Caco-2 (cell line): Measurements from ENCODE around the gene ZNF678. TPM values are rescaled to one million over a fixed set of nuclear protein-coding genes. Genes with fewer than 3 reads are reported as not detected.

Source experiments
- Bru-seq: library from RNA; stranded (reverse); fragments of 400-500 nt; gene quantifications from one replicate; lab custom pipeline; 2021; lab: Mats Ljungman, UMichigan
- BruChase-seq, 2 experiments: library from RNA; stranded (reverse); fragments of 400-500 nt; gene quantifications; one replicate each; lab custom pipeline; 2021; lab: Mats Ljungman, UMichigan
- BruUV-seq: library from RNA; stranded (reverse); fragments of 400-500 nt; replicated peaks from 2 replicates; lab custom pipeline; 2021; lab: Mats Ljungman, UMichigan
- CTCF ChIA-PET: fragments of 300-600 bp; sonication (Branson Sonifier 250); formaldehyde crosslinking; loops from one replicate; lab custom pipeline; 2022; ENCODE audit warnings: antibody characterized with exemption; lab: Charles Lee
- POLR2A ChIA-PET: fragments of 300-600 bp; sonication (Branson Sonifier 250); formaldehyde crosslinking; loops from one replicate; lab custom pipeline; 2022; ENCODE audit warnings: antibody characterized with exemption; lab: Charles Lee
- DNase-seq, 2 experiments: peaks; one replicate each; pipeline versions ENCODE4 v3.0.0 to v3.0.0-alpha.2; 2020 to 2022
- H3K27me3 ChIP-seq: replicated peaks from 2 replicates; pipeline ENCODE4 v1.6.0; 2011; ENCODE audit warnings: low read length; ENCODE audit not compliant: control insufficient read depth, insufficient read depth
- H3K36me3 ChIP-seq: 2 replicates; pipeline ENCODE4 v1.5.1; 2011; ENCODE audit warnings: low read length; ENCODE audit not compliant: control insufficient read depth, insufficient read depth
- H3K4me1 ChIP-seq: fragments of 250-450 bp; sonication (Bioruptor Pico); 2 replicates; pipeline ENCODE4 v1.5.1; 2020; ENCODE audit warnings: mild to moderate bottlenecking
- H3K4me3 ChIP-seq: 2 replicates; pipeline ENCODE4 v1.5.1; 2011; ENCODE audit warnings: low read depth, mild to moderate bottlenecking, control low read depth, low read length
- H3K9me3 ChIP-seq: fragments of 250-450 bp; sonication (Bioruptor Pico); 2 replicates; pipeline ENCODE4 v1.5.1; 2020; ENCODE audit warnings: mild to moderate bottlenecking, moderate library complexity
- H3K27ac Mint-ChIP-seq: one replicate; pipeline ENCODE4 v1.8.0; 2022; ENCODE audit warnings: mixed read lengths; ENCODE audit not compliant: unreplicated experiment
- H3K27me3 Mint-ChIP-seq: one replicate; pipeline ENCODE4 v1.8.0; 2022; ENCODE audit warnings: mixed read lengths; ENCODE audit not compliant: insufficient read depth, unreplicated experiment
- H3K36me3 Mint-ChIP-seq: one replicate; pipeline ENCODE4 v1.8.0; 2022; ENCODE audit warnings: mild to moderate bottlenecking, mixed read lengths; ENCODE audit not compliant: insufficient read depth, unreplicated experiment
- H3K4me1 Mint-ChIP-seq: one replicate; pipeline ENCODE4 v1.8.0; 2022; ENCODE audit warnings: low read depth, mixed read lengths; ENCODE audit not compliant: unreplicated experiment
- H3K4me3 Mint-ChIP-seq: one replicate; pipeline ENCODE4 v1.8.0; 2022; ENCODE audit warnings: mild to moderate bottlenecking, moderate library complexity, mixed read lengths; ENCODE audit not compliant: unreplicated experiment
- H3K9me3 Mint-ChIP-seq: one replicate; pipeline ENCODE4 v1.8.0; 2022; ENCODE audit warnings: mixed read lengths; ENCODE audit not compliant: unreplicated experiment
- intact Hi-C: fragments of 100-400 bp; cut with micrococcal nuclease; formaldehyde crosslinking; loops from one replicate; pipeline ENCODE4 v1.10.0; 2022; ENCODE audit not compliant: unreplicated experiment
- long read RNA-seq: library from polyadenylated mRNA; stranded (forward); transcript quantifications from one replicate; pipeline ENCODE4 v2.0.0, GENCODE V29; 2022
- total RNA-seq: library from RNA; stranded (reverse); gene quantifications from 2 replicates; pipeline ENCODE4 v1.2.3, GENCODE V29; 2022
- TF ChIP-seq, protein P1 (sequence below), 2 experiments: fragments of 200-600 bp in 1 of 2; IDR thresholded peaks; 1 replicate in 1 of 2; 2 replicates in 1 of 2; pipeline versions ENCODE4 v1.5.1 to v1.8.0; 2011 to 2022; ENCODE audit warnings: antibody characterized with exemption in 1 of 2, control low read depth in 1 of 2, inconsistent platforms in 1 of 2, low read depth in 1 of 2, low read length in 1 of 2, mild to moderate bottlenecking in 1 of 2, moderate library complexity in 1 of 2; ENCODE audit not compliant: insufficient read depth in 1 of 2, severe bottlenecking in 1 of 2, unreplicated experiment in 1 of 2

Gene ZNF678
- total RNA-seq, result 10.5 and 10.7 TPM in 2 replicates
- Bru-seq, nascent RNA, result percentile 75 among the genes with signal in this experiment
- BruChase-seq, experiment 1, labeled RNA remaining after a 2-hour chase, result percentile 74 among the genes with signal in this experiment
- BruChase-seq, experiment 2, labeled RNA remaining after a 6-hour chase, result percentile 64 among the genes with signal in this experiment
- long read RNA-seq, full-length matches to known transcripts, result 3 of 5 reads
- long read RNA-seq, partial matches to known transcripts, result 0 of 5 reads
- long read RNA-seq, other reads (novel, unspliced or antisense), result 2 of 5 reads

DNA sequence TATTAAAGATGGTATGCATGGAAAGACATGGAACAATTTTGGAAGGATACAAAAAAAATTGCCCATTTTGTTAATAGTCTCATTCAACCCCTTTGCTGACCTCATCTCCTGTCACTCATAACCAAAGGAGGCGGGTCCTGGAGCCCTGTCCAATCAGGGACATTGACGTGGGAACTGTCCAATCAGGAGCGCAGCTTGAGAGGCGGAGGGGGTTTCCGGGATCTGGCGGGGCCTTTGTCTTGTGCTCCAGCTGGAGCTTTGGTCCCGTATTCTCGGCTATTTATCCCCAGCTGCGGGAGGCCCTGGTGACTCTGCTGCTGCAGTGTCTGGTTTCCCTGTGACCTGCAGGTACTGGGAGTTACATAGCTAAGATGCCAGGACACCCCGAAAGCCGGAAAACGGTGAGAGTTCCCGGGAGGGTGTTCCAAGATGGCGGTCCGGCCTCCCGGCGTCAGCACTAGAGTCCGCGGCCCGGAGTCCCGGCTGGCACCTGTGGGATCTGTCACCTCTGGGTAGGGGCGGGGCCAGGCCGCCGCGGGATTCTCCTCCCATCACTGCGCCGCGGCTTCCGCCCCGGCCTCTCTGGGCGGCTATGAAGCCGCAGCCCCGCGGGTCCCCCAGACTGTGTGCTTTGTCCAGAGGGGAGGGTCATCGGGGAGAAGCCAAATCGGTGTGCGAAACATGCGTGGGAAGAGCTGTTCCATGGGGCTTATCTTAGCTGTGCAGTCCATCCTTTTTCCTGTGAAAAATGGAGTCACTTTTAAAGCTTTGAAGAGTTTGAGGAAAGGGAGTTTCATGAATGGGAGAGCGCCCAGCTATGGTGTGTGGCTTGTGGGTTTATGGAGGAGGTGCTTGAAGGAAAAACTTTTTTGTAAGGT lies at the start of gene ZNF678:
Gene ZNF678 (plus strand): TSS at position 233 of the 878 bp plus-strand sequence. CDS start 87,436 bp downstream, outside the sequence.
- Histone ChIP-seq H3K36me3 (no peaks in the 10 kb centered on the region), H3K4me3 (peak within 1 kb of the TSS; percentile 81), H3K27me3 (no peaks in the 10 kb centered on the region), H3K9me3 (peaks cover 18% of the 10 kb centered on the region), H3K4me1 (no peaks in the 10 kb centered on the region; the same call in 1 of the 2 replicates)
- Mint-ChIP-seq H3K36me3 (peaks cover 26% of the 10 kb centered on the region), H3K9me3 (peaks cover 30% of the 10 kb centered on the region), H3K27ac (peak within 1 kb of the TSS; percentile 99), H3K4me1 (peaks cover 7% of the 10 kb centered on the region), H3K4me3 (peak within 1 kb of the TSS; percentile 99), H3K27me3 (no peaks in the 10 kb centered on the region)
- intact Hi-C loops, result no loop called here
- TF ChIP-seq, protein P1, sequence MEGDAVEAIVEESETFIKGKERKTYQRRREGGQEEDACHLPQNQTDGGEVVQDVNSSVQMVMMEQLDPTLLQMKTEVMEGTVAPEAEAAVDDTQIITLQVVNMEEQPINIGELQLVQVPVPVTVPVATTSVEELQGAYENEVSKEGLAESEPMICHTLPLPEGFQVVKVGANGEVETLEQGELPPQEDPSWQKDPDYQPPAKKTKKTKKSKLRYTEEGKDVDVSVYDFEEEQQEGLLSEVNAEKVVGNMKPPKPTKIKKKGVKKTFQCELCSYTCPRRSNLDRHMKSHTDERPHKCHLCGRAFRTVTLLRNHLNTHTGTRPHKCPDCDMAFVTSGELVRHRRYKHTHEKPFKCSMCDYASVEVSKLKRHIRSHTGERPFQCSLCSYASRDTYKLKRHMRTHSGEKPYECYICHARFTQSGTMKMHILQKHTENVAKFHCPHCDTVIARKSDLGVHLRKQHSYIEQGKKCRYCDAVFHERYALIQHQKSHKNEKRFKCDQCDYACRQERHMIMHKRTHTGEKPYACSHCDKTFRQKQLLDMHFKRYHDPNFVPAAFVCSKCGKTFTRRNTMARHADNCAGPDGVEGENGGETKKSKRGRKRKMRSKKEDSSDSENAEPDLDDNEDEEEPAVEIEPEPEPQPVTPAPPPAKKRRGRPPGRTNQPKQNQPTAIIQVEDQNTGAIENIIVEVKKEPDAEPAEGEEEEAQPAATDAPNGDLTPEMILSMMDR (IDR thresholded peaks at IDR 0.05; ENCODE audit: insufficient read depth in 1 of 2, low read depth in 1 of 2, low read length in 1 of 2, severe bottlenecking in 1 of 2, unreplicated experiment in 1 of 2), result no peak
- CTCF ChIA-PET, result no interaction called here
- POLR2A ChIA-PET, result no interaction called here
- TSS peak; percentile 91 for BruUV-seq
- peak; percentile 95 to 97 for DNase-seq

DNA sequence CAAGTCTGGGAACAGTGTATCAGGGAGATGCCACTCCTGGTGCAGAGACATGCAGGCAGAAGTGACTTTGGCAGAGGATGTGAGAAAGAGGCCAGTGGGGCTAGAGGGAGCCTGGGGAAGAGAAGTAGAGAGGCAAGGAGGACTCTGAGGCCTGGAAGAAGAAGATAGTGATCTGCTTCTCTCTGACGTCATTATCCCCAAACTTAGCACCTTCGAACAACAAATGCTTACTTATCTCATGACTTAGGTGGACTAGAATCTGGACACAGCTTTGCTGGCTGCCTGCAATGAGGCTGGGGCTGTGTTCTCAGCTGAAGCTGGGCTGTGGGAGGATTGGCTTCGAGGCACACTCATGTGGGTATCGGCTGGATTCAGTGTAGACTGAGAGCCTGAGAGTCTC lies 44.5 kb upstream of the ZNF678 start:
- Mint-ChIP-seq H3K4me3 (no peak overlapping the region), H3K9me3 (no peaks in the 10 kb centered on the region), H3K27ac (no peak overlapping the region), H3K4me1 (peaks cover 6% of the 10 kb centered on the region), H3K27me3 (peaks cover 3% of the 10 kb centered on the region), H3K36me3 (no peaks in the 10 kb centered on the region)
- intact Hi-C loops, result no loop called here
- H3K9me3 ChIP-seq, result no peaks in the 10 kb centered on the region
- DNase-seq, result no peak
- no peaks in the 10 kb centered on the region for H3K36me3 ChIP-seq
- no peaks in the 10 kb centered on the region for H3K27me3 ChIP-seq
- H3K4me3 ChIP-seq, result no peak overlapping the region
- CTCF ChIA-PET, result interaction anchor here (0.7 kb wide), 1 partner anchor 61 kb away, joined by 3 read pairs; no protein-coding TSS in a partner anchor
- H3K4me1 ChIP-seq, result no peaks in the 10 kb centered on the region
- POLR2A ChIA-PET, result no interaction called here
- BruUV-seq, result no TSS peak
- TF ChIP-seq, protein P1 (IDR thresholded peaks at IDR 0.05; ENCODE audit: insufficient read depth in 1 of 2, low read depth in 1 of 2, low read length in 1 of 2, severe bottlenecking in 1 of 2, unreplicated experiment in 1 of 2), result no peak

DNA sequence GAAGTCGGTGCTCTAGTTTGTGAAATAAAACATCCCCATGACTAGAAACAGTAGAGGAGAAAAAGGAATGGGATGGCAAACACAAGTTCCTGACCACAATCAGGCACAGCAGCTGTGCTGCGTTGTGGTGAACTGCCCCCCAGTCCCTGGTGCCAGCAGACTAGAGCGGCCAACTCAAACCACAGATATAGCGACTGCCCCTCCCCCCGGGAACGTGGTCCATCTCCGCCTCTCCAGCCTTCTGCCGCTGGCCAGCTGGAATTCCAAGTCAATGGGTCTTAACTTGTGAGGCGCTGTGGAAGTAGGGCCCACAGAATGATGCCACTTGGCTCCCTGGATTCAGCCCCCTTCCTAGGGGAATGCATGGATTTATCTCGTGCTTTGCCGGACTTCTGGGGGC lies 41.6 kb upstream of the ZNF678 start:
- H3K4me3 Mint-ChIP-seq, result no peak overlapping the region
- BruUV-seq, result no TSS peak
- H3K36me3 ChIP-seq, result no peaks in the 10 kb centered on the region
- H3K4me1 Mint-ChIP-seq, result peaks cover 6% of the 10 kb centered on the region
- CTCF ChIA-PET, result no interaction called here
- POLR2A ChIA-PET, result no interaction called here
- H3K4me3 ChIP-seq, result no peak overlapping the region
- H3K9me3 Mint-ChIP-seq, result no peaks in the 10 kb centered on the region
- H3K27me3 Mint-ChIP-seq, result no peaks in the 10 kb centered on the region
- no peaks in the 10 kb centered on the region for H3K4me1 ChIP-seq
- H3K9me3 ChIP-seq, result no peaks in the 10 kb centered on the region
- H3K27ac Mint-ChIP-seq, result no peak overlapping the region
- TF ChIP-seq, protein P1 (IDR thresholded peaks at IDR 0.05; ENCODE audit: insufficient read depth in 1 of 2, low read depth in 1 of 2, low read length in 1 of 2, severe bottlenecking in 1 of 2, unreplicated experiment in 1 of 2), result no peak
- intact Hi-C loops, result no loop called here
- no peaks in the 10 kb centered on the region for H3K27me3 ChIP-seq
- DNase-seq, result no peak
- H3K36me3 Mint-ChIP-seq, result no peaks in the 10 kb centered on the region
